ENCODE data around the gene IL4I1. TPM values are rescaled to one million over a fixed set of nuclear protein-coding genes. Genes with fewer than 3 reads are reported as not detected.

The IL4I1 gene
- total RNA-seq, 1 experiment from 2014 or later: 8.2 TPM

- Mint-ChIP-seq H3K36me3 (ENCODE audit: insufficient read depth, unreplicated experiment) (peaks cover 5% of the 10 kb centered on the region), H3K27me3 (ENCODE audit: unreplicated experiment) (peaks cover 50% of the 10 kb centered on the region), H3K27ac (ENCODE audit: unreplicated experiment) (no peak overlapping the region), H3K4me3 (ENCODE audit: low read depth, unreplicated experiment) (no peak overlapping the region), H3K9me3 (ENCODE audit: low read depth, unreplicated experiment) (no peaks in the 10 kb centered on the region), H3K4me1 (ENCODE audit: low read depth, unreplicated experiment) (peaks cover 13% of the 10 kb centered on the region)
- DNase-seq: peak; percentile 17
- intact Hi-C loops (cut with micrococcal nuclease; ENCODE audit: unreplicated experiment): no loop called here
- no TSS peak for BruUV-seq (replicated peaks)
- CTCF ChIA-PET: interaction anchor here (0.7 kb wide), 1 partner anchor 10 kb away, joined by 4 read pairs; the partner anchor contains the start of gene NUP62
- TF ChIP-seq CTCF (IDR thresholded peaks at IDR 0.05; ENCODE audit: unreplicated experiment): peak; percentile 34
These were observed 43.2 kb upstream of the IL4I1 start for GRCh38 chr19:49939721-49940481.

DNA sequence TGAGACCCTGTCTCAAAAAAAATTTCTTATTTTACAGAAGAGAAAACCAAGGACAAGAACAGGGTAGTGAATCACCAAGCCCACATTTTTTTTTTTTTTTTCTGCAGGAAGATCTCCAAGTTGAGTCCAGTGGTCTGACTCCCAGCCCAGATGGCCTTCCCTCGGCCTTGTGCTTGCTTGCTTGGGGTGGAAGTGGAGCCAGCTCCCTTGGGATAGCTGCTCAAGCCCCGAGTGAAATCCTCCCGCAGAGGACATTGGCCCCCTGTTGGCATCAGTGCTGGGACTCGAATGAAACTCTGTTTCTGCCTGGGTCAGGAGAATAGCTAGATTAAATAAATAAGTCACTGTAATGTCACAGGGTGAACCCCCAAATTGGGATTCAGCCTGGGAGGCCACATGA lies 42.0 kb upstream of the IL4I1 start:
- DNase-seq: no peak
- Mint-ChIP-seq H3K27me3 (ENCODE audit: unreplicated experiment) (peaks cover 44% of the 10 kb centered on the region), H3K36me3 (ENCODE audit: insufficient read depth, unreplicated experiment) (peaks cover 5% of the 10 kb centered on the region), H3K4me3 (ENCODE audit: low read depth, unreplicated experiment) (no peak overlapping the region), H3K4me1 (ENCODE audit: low read depth, unreplicated experiment) (peaks cover 13% of the 10 kb centered on the region), H3K27ac (ENCODE audit: unreplicated experiment) (no peak overlapping the region), H3K9me3 (ENCODE audit: low read depth, unreplicated experiment) (no peaks in the 10 kb centered on the region)
- CTCF ChIA-PET: no interaction called here
- no peak for TF ChIP-seq CTCF (IDR thresholded peaks at IDR 0.05; ENCODE audit: unreplicated experiment)
- intact Hi-C loops (cut with micrococcal nuclease; ENCODE audit: unreplicated experiment): no loop called here
- no TSS peak for BruUV-seq (replicated peaks)

- CTCF ChIA-PET: interaction anchor here (0.5 kb wide), 1 partner anchor 216 kb away, joined by 3 read pairs; no protein-coding TSS in a partner anchor
- intact Hi-C loops (cut with micrococcal nuclease; ENCODE audit: unreplicated experiment): loop anchor here (1.0 kb wide), 1 partner anchor 45 kb away; no protein-coding TSS in a partner anchor
- no TSS peak for BruUV-seq (replicated peaks)
These were observed 41.2 kb upstream of the IL4I1 start for GRCh38 chr19:49937750-49938381.

DNA sequence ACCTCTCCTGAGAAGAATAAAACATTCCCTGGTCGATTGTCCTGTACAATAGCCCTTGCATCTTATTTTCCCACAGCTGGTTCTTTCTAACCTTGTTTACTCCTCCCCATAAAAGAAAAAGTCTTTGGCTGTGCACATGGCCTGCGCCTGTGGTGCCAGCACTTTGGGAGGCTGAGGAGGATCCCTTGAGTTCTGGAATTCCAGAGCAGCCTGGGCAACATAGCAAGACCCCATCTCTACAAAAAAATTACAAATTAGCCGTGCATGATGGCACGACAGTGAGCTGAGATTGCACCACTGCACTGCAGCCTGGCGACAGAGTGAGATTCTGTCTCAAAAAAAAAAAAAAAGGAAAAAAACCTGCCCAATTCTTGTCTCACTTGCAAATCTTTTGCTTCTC lies 39.9 kb upstream of the IL4I1 start:
- peaks cover 24% of the 10 kb centered on the region for H3K27me3 Mint-ChIP-seq (ENCODE audit: unreplicated experiment)
- H3K36me3 Mint-ChIP-seq (ENCODE audit: insufficient read depth, unreplicated experiment): peaks cover 11% of the 10 kb centered on the region
- CTCF ChIA-PET: no interaction called here
- no peak overlapping the region for H3K27ac Mint-ChIP-seq (ENCODE audit: unreplicated experiment)
- no peak overlapping the region for H3K4me3 Mint-ChIP-seq (ENCODE audit: low read depth, unreplicated experiment)
- H3K4me1 Mint-ChIP-seq (ENCODE audit: low read depth, unreplicated experiment): peaks cover 20% of the 10 kb centered on the region
- intact Hi-C loops (cut with micrococcal nuclease; ENCODE audit: unreplicated experiment): no loop called here
- no TSS peak for BruUV-seq (replicated peaks)
- H3K9me3 Mint-ChIP-seq (ENCODE audit: low read depth, unreplicated experiment): peaks cover 2% of the 10 kb centered on the region
- DNase-seq: no peak
- TF ChIP-seq CTCF (IDR thresholded peaks at IDR 0.05; ENCODE audit: unreplicated experiment): no peak

More at GRCh38 chr19:49937750-49938381, 41.2 kb upstream of the IL4I1 start:
- peaks cover 36% of the 10 kb centered on the region for H3K27me3 Mint-ChIP-seq (ENCODE audit: unreplicated experiment)
- H3K4me1 Mint-ChIP-seq (ENCODE audit: low read depth, unreplicated experiment): peaks cover 21% of the 10 kb centered on the region
- H3K36me3 Mint-ChIP-seq (ENCODE audit: insufficient read depth, unreplicated experiment): peaks cover 5% of the 10 kb centered on the region
- peaks cover 2% of the 10 kb centered on the region for H3K9me3 Mint-ChIP-seq (ENCODE audit: low read depth, unreplicated experiment)
- H3K27ac Mint-ChIP-seq (ENCODE audit: unreplicated experiment): no peak overlapping the region
- peak; percentile 99 for TF ChIP-seq CTCF (IDR thresholded peaks at IDR 0.05; ENCODE audit: unreplicated experiment)
- H3K4me3 Mint-ChIP-seq (ENCODE audit: low read depth, unreplicated experiment): peak overlapping the region; percentile 36
- peak; percentile 91 for DNase-seq

All from Calu3 (cell line).